HAP-1 (cell line): Measurements from ENCODE around the gene KRT6C.
A peak's percentile ranks its signal among the peaks of the same experiment; 100 is the strongest.

Experiments used
- DNase-seq, 2 experiments: peaks; one replicate each; pipeline ENCODE4 v3.0.0-alpha.2; 2016 to 2020; ENCODE audit warnings: low spot score in 2 of 2
- H3K27me3 ChIP-seq: fragments of 250-450 bp; sonication (Bioruptor Pico); 2 replicates; pipeline ENCODE4 v1.5.1; 2020; ENCODE audit warnings: low read depth, mild to moderate bottlenecking, moderate library complexity
- H3K36me3 ChIP-seq: fragments of 250-450 bp; sonication (Bioruptor Pico); replicated peaks from 2 replicates; pipeline ENCODE4 v1.5.1; 2020; ENCODE audit warnings: mild to moderate bottlenecking
- H3K4me1 ChIP-seq: fragments of 250-450 bp; sonication (Bioruptor Pico); 2 replicates; pipeline ENCODE4 v1.5.1; 2020; ENCODE audit warnings: mild to moderate bottlenecking
- H3K4me3 ChIP-seq: fragments of 250-450 bp; sonication (Bioruptor Pico); 2 replicates; pipeline ENCODE4 v1.5.1; 2020; ENCODE audit warnings: mild to moderate bottlenecking, moderate library complexity
- H3K9me3 ChIP-seq: fragments of 250-450 bp; sonication (Bioruptor Pico); 2 replicates; pipeline ENCODE4 v1.5.1; 2020; ENCODE audit warnings: mild to moderate bottlenecking, moderate library complexity
- in situ Hi-C: fragments of 300-500 bp; cut with MboI; formaldehyde crosslinking; loops from 3 replicates; pipeline ENCODE4 v1.14.3; 2020; ENCODE audit warnings: low sequenced_read_pairs, inconsistent platforms, mixed read lengths

Gene KRT6C

GRCh38 chr12:52432559-52433207 is 40.9 kb downstream of the KRT6C start:
- no peak for DNase-seq
- Histone ChIP-seq H3K36me3 (no peaks in the 10 kb centered on the region), H3K4me1 (peaks cover under 1% of the 10 kb centered on the region; the same call in 1 of the 2 replicates), H3K4me3 (no peak overlapping the region), H3K27me3 (peaks cover 3% of the 10 kb centered on the region; the same call in 1 of the 2 replicates), H3K9me3 (no peaks in the 10 kb centered on the region)
- in situ Hi-C loops, result no loop called here

GRCh38 chr12:52428121-52428520 is 45.5 kb downstream of the KRT6C start:
- H3K4me1 ChIP-seq, result peaks cover 6% of the 10 kb centered on the region; the same call in 1 of the 2 replicates
- no peak overlapping the region for H3K4me3 ChIP-seq
- in situ Hi-C loops, result no loop called here
- no peak for DNase-seq
- no peaks in the 10 kb centered on the region for H3K9me3 ChIP-seq
- H3K36me3 ChIP-seq, result no peaks in the 10 kb centered on the region
- H3K27me3 ChIP-seq, result peaks cover 3% of the 10 kb centered on the region; the same call in 1 of the 2 replicates

- peaks cover 5% of the 10 kb centered on the region for H3K27me3 ChIP-seq
- H3K4me3 ChIP-seq, result no peak overlapping the region
- DNase-seq, result peak in 1 of 2 experiments; percentile 6
- in situ Hi-C loops, result no loop called here
- H3K9me3 ChIP-seq, result no peaks in the 10 kb centered on the region
- H3K36me3 ChIP-seq, result no peaks in the 10 kb centered on the region
- H3K4me1 ChIP-seq, result peaks cover 6% of the 10 kb centered on the region; the same call in 1 of the 2 replicates
Observed at GRCh38 chr12:52427083-52427482, 46.5 kb downstream of the KRT6C start.

GRCh38 chr12:52426034-52426433 is 47.6 kb downstream of the KRT6C start:
- H3K27me3 ChIP-seq, result peaks cover 5% of the 10 kb centered on the region
- in situ Hi-C loops, result no loop called here

GRCh38 chr12:52425466-52425865 is 48.1 kb downstream of the KRT6C start:
- Histone ChIP-seq H3K4me1 (peaks cover 6% of the 10 kb centered on the region; the same call in 1 of the 2 replicates), H3K36me3 (no peaks in the 10 kb centered on the region), H3K27me3 (peaks cover 2% of the 10 kb centered on the region; the same call in 1 of the 2 replicates), H3K4me3 (no peak overlapping the region), H3K9me3 (no peaks in the 10 kb centered on the region)
- no peak for DNase-seq
- in situ Hi-C loops, result no loop called here

More at GRCh38 chr12:52426034-52426433, 47.6 kb downstream of the KRT6C start:
- no peaks in the 10 kb centered on the region for H3K36me3 ChIP-seq
- no peak overlapping the region for H3K4me3 ChIP-seq
- H3K4me1 ChIP-seq, result peaks cover 6% of the 10 kb centered on the region; the same call in 1 of the 2 replicates
- DNase-seq, result no peak
- H3K9me3 ChIP-seq, result no peaks in the 10 kb centered on the region

GRCh38 chr12:52423661-52424500 is 49.7 kb downstream of the KRT6C start:
- H3K27me3 ChIP-seq, result peaks cover 2% of the 10 kb centered on the region; the same call in 1 of the 2 replicates
- in situ Hi-C loops, result no loop called here
- H3K4me3 ChIP-seq, result no peak overlapping the region
- H3K9me3 ChIP-seq, result no peaks in the 10 kb centered on the region
- H3K4me1 ChIP-seq, result peaks cover 6% of the 10 kb centered on the region; the same call in 1 of the 2 replicates
- H3K36me3 ChIP-seq, result no peaks in the 10 kb centered on the region
- DNase-seq, result no peak

- peaks cover 6% of the 10 kb centered on the region; the same call in 1 of the 2 replicates for H3K4me1 ChIP-seq
- in situ Hi-C loops, result no loop called here
- H3K4me3 ChIP-seq, result no peak overlapping the region
- no peaks in the 10 kb centered on the region for H3K9me3 ChIP-seq
- peaks cover 2% of the 10 kb centered on the region; the same call in 1 of the 2 replicates for H3K27me3 ChIP-seq
- no peak for DNase-seq
- no peaks in the 10 kb centered on the region for H3K36me3 ChIP-seq
Observed at GRCh38 chr12:52423035-52423434, 50.6 kb downstream of the KRT6C start.

GRCh38 chr12:52419656-52420055 is 53.9 kb downstream of the KRT6C start:
- in situ Hi-C loops, result no loop called here
- DNase-seq, result no peak
- H3K4me3 ChIP-seq, result no peak overlapping the region
- H3K9me3 ChIP-seq, result no peaks in the 10 kb centered on the region
- peaks cover 2% of the 10 kb centered on the region; the same call in 1 of the 2 replicates for H3K27me3 ChIP-seq
- H3K36me3 ChIP-seq, result no peaks in the 10 kb centered on the region
- H3K4me1 ChIP-seq, result no peaks in the 10 kb centered on the region

- Histone ChIP-seq H3K36me3 (no peaks in the 10 kb centered on the region), H3K4me3 (no peak overlapping the region), H3K27me3 (peaks cover 2% of the 10 kb centered on the region; the same call in 1 of the 2 replicates), H3K9me3 (no peaks in the 10 kb centered on the region), H3K4me1 (no peaks in the 10 kb centered on the region)
- no peak for DNase-seq
- in situ Hi-C loops, result no loop called here
Observed at GRCh38 chr12:52418576-52419110, 55.0 kb downstream of the KRT6C start.
